Stimulated activated CD8-positive, alpha-beta memory T cell treated with anti-CD3 and anti-CD28 coated beads, Interleukin-7, amount 100 ng/mL, for 4 hours (primary cell): Measurements from ENCODE around the gene IDUA.
"Not testable (repeated sequence)": the region's sequence is repeated elsewhere in the genome, so short reads cannot be mapped to it uniquely, and the experiment has no call there.

Experiments used
- DNase-seq, 2 donors: peaks; one replicate each; pipeline ENCODE4 v3.0.0-alpha.2; 2020; ENCODE audit warnings: low read depth in 2 of 2

IDUA gene

GRCh38 chr4:987624-988513 is 1.0 kb downstream of the IDUA start:
- no peak for DNase-seq

GRCh38 chr4:988726-989721 is 2.2 kb downstream of the IDUA start:
- no peak for DNase-seq

DNA sequence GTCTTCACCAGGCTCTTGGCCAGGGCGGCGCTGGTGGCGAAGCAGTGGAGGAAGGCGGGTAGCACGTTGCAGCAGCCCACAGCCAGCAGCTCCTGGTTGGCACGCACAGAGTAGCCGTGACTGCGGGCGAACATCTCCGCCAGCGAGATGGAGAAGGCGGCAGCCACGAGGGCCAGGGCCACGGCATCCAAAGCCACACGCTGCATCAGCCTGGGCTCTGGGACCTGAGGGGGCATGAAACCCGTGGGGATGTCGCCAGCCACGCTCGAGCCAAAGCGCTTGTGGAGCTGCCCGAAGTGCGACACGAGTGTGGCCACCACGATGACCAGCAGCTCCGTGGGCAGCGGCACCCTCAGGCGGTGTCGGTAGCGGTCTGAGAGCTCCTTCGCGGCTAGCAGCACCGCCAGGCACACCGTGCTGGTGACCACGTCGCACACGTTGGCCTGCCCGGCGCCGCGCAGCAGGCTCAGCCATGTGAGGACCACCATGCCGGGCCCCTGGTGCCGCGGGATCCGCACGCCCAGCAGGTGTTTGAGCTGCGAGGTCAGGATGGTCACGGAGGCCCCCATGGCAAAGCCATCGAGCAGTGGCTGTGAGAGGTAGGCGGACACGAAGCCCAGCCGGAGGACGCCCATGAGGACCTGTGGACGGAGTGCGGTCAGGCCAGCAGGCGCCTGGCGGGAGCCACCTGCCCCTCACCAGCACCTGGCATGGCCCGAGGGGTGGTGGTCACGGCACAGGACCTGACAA is 3.1 kb downstream of the IDUA start:
- no peak for DNase-seq

- no peak for DNase-seq
These were observed 4.0 kb downstream of the IDUA start for GRCh38 chr4:990746-991367.

DNA sequence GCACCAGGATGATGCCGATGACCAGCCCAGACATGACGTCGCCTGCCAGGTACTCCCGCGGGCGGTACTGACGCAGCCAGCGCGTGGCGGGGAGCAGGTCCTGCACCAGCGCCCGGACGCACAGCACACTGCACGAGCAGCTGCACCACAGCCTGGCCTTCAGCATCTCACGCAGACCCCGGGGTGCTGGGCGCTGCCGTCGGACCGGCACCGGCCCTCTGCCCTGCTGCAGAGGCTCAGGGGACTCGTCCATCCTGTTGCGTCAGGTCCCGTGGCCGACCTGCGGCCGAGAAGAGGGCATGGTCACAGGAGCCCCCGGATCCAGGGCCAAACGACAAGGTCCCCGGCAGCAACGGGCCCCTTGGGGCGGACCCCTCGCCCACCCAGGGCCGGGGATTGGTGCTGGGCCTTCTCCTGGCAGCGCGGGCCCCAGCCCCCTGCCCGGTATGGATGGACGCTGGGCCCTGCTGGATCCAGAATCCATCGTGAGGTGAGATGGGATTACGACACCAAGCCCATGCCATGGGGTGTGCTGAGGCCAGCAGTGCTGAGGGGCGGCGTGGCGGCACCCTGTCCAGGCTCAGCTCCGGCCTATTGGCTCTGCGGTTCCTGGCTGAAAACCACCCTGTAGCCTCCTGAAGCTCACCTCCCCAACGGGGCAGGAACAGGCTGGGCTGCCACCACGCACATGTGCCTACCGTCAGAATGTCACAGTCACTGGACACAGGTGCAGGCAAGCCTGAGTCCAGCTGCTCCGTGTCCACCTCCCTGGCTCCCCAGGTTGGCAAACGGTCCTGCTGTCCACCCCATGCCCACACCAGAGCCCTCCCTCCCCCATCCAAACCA is 4.8 kb downstream of the IDUA start:
- DNase-seq = no peak

- no peak for DNase-seq
These were observed 5.7 kb downstream of the IDUA start for GRCh38 chr4:992297-993110.

- no peak for DNase-seq
These were observed 6.5 kb downstream of the IDUA start, which contains the start of gene SLC26A1 for GRCh38 chr4:993111-994029. Gene SLC26A1, minus strand, starts transcription at chr4:993404. Its CDS starts 1,701 bp downstream, at chr4:991703.

DNA sequence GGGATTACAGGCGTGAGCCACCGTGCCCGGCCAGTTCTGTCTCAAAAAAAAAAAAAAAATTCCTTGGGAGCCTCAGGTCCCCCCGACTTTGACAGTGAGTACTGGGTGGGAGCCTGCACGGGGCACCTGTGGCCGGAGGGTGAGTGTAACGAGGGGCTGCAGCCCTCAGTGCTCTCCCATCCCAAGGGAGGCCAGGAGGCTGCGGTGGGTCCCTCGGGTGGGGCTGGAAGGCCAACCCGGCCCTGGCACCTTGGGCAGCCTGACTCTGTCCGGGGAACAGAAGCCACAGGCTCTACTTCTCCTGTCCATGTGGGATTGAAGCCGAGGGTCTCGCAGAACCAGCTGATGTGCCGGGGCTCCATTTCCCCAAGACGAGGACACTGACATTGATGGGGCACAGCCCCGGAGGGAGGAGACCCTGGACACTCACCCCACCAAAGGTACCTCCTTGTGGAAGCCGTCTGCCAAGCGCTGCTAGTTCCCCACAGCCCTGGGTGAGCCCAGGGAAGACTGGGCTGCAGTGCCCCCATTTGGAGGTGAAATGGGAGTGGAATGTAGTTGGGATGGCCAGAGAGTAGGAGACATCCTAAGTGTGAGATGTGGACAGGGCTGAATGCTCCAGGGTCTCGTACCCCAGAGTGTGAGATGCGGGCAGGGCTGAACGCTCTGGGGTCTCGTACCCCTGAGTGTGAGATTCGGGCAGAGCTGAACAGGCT is 8.6 kb downstream of the IDUA start:
- DNase-seq = no peak

DNA sequence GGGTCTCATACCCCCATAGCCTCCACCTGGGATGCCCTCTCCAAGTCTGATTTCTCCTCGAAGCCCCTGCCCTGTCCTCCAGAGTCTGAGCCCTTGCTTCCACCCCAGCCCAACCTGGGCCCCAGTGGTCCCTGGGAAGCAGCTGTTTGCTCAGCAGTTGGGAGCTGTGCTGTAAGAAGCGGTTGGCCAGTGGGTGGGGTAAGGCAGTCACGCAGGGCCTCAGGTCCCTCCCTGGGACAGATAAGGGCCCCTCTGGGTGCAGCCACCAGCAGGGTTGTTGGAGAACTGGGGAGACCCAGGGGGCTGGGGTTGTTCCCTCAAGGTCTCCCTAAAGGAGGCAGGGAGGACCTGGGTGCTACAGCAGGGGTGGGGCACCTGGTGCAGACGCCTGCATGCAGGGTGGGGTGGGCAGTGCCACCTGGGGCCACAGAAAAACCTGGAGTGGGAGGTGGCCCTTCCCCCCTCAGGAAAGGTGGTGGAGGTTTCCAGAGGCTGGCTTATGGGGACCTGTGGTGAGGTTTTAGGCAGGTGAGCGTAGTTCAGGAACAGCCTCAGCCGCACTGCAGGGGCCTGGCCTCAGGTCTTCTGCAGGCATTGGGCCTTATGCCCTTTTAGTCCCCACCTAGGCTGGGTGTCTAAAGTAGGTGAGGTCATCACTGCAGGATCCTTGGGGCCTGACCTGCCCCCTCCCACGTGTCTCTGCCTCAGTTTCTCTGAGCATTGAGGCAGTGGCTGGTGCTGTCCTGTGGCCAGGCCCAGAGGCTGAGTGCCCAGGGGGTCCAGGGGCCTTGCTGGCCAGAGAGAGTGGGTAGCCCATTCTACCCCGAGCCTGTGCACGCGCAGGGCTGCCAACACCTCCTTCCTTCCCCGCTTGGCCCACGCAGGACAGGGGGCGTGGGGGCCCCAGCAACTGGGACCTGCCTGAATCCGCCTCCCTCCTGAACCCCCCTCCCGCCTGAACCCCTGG is 9.5 kb downstream of the IDUA start:
- no peak for DNase-seq

- DNase-seq = no peak
These were observed 10.1 kb downstream of the IDUA start for GRCh38 chr4:996997-997374.

DNA sequence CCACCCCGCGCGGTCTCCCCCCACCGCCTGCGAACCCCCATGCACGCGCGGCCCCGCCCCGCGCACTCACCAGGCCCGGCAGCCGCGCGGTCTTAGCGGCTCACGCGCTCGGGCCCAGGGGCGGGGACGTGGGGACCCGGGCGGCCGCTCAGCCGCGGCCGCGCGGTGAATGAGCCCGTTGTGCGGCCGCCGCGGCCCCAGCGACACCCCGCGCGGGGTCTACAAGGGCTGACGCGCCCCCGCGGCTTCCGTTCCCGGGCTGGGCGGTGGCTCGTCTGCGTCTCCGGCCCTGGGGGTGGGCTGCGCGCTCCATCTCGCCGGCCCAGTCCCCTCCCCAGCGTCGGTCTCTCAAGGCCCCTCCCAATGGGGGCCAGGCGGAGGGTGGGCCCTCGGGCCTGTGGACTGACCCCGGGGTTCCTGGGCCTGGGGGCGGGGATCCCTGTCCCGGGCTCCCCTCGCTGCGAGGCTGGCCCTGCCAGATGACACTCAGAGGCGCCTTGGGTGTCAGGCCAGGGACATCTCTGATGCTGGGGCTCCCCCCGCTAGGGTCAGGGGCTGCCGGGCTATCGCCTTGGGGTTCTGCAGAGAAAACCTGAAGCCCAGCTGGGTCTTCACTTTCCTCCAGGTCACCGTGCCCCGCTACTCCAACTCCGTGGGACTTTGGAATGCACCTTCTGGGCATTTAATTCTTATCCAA is 10.7 kb downstream of the IDUA start:
- no peak for DNase-seq

DNA sequence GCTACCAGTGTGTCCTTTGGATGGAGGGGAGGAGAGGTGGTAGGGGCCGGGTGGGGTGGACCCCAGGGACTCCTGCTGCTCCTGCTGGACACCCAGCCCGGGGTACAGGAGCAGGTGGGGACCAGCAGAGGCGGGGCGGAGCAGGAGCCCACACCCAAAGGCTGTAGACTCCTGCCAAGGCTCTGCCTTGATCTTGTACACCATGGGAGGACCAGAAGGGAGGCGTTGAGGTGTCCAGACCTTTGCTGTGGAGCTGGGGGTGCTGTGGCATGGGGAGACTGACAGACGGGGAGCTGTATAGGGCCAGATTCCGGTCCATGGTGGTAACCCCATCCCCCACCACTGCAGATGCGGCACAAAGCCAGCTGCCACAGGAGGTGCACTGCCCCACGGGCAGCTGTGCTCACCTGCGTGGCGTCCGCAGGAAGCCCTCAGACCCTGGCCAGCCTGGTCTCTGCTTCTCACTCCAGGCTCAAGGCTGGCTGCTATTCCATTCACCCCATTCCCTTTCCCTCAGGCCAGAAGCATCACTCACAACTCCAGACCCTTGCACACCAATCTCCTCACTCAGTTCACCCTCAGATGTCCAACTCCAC is 11.3 kb downstream of the IDUA start:
- DNase-seq = no peak

- DNase-seq = not testable (repeated sequence)
These were observed 12.5 kb downstream of the IDUA start for GRCh38 chr4:999240-999863.

- DNase-seq = no peak
These were observed 13.1 kb downstream of the IDUA start for GRCh38 chr4:999882-1000425.
